ENCODE data around the gene ARF6.

ARF6 gene

DNA sequence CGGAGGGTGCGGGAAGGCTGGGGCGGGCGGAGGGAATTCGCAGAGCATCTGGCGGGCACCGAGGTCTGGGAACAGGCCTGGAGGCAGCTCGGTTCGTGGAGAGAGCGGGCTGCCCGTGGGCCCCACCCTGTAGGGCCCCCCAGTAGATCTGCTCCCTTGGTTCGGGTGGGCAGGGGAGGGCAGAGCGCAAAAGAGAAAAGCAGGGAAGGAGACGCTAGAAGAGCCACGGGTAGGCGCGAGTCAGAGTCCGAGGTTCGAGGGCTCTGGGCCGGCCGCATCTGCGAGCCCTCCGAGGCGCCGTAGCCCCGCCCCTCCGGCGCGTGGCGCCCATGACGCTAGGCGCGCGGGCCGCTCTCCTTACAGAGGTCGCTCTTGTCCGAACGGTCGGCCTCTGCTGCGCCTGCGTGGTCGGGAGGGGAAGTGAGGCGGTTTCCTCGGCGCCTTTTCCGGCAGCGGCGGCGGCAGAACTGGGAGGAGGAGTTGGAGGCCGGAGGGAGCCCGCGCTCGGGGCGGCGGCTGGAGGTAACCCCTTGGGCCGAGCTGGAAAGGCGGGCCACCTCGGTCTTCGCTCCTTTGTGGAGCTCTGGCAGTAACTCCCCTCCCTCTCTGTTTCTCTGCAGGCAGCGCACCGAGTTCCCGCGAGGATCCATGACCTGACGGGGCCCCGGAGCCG is at the start of gene ARF6:
TSS of gene ARF6 (plus strand) at position 447 of the 673 bp plus-strand sequence. CDS start 655 bp downstream, outside the sequence.
- peaks cover 43% of the 10 kb centered on the region for H3K36me3 Mint-ChIP-seq
- H3K27me3 Mint-ChIP-seq = no peaks in the 10 kb centered on the region
- peaks cover 28% of the 10 kb centered on the region for H3K4me1 Mint-ChIP-seq
- DNase-seq = peak; percentile 97
- H3K27ac Mint-ChIP-seq = peak within 1 kb of the TSS; percentile 99
- H3K9me3 Mint-ChIP-seq = no peaks in the 10 kb centered on the region
- peak within 1 kb of the TSS; percentile 99 for H3K4me3 Mint-ChIP-seq
- CTCF ChIA-PET = interaction anchor here (0.6 to 2.7 kb wide), 12 partner anchors 13 to 260 kb away, joined by 3 to 13 read pairs (median 4); partner anchors contain the start of gene NEMF

- DNase-seq = no peak
- Mint-ChIP-seq H3K27me3 (no peaks in the 10 kb centered on the region), H3K27ac (no peak overlapping the region), H3K4me3 (no peak overlapping the region), H3K4me1 (peaks cover 46% of the 10 kb centered on the region), H3K9me3 (no peaks in the 10 kb centered on the region), H3K36me3 (peaks cover 42% of the 10 kb centered on the region)
- CTCF ChIA-PET = interaction anchor here (0.6 to 2.3 kb wide), 2 partner anchors 12 to 258 kb away, joined by 3 to 7 read pairs; no protein-coding TSS in a partner anchor
Observed at GRCh38 chr14:49849213-49849847, 43.6 kb upstream of the ARF6 start.

DNA sequence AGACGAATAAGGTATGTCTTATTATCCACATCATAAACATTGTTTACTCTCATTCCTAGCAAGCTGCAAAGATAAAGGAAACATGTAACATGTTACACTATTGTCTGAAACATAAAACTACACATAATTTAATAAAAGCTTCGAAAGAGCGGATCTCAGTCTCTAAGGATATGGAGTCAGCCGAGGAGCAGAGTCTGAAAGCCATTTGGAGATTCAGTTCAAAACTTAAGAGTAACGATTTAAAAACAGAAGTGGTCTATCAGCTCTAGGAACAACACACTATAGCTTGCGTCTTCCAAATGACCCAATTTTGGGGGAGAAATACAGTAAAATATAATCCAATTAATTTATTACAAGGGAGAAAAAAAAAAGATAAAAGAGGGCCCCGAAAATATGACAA is 41.1 kb upstream of the ARF6 start:
- Mint-ChIP-seq H3K27me3 (no peaks in the 10 kb centered on the region), H3K27ac (peak overlapping the region; percentile 96), H3K36me3 (peaks cover 29% of the 10 kb centered on the region), H3K9me3 (no peaks in the 10 kb centered on the region), H3K4me1 (peaks cover 49% of the 10 kb centered on the region), H3K4me3 (peak overlapping the region; percentile 98)
- DNase-seq = no peak
- CTCF ChIA-PET = interaction anchor here (0.6 to 3.9 kb wide), 25 partner anchors 11 to 409 kb away, joined by 3 to 103 read pairs (median 4); partner anchors contain the start of genes ARF6, DNAAF2 and VCPKMT

DNA sequence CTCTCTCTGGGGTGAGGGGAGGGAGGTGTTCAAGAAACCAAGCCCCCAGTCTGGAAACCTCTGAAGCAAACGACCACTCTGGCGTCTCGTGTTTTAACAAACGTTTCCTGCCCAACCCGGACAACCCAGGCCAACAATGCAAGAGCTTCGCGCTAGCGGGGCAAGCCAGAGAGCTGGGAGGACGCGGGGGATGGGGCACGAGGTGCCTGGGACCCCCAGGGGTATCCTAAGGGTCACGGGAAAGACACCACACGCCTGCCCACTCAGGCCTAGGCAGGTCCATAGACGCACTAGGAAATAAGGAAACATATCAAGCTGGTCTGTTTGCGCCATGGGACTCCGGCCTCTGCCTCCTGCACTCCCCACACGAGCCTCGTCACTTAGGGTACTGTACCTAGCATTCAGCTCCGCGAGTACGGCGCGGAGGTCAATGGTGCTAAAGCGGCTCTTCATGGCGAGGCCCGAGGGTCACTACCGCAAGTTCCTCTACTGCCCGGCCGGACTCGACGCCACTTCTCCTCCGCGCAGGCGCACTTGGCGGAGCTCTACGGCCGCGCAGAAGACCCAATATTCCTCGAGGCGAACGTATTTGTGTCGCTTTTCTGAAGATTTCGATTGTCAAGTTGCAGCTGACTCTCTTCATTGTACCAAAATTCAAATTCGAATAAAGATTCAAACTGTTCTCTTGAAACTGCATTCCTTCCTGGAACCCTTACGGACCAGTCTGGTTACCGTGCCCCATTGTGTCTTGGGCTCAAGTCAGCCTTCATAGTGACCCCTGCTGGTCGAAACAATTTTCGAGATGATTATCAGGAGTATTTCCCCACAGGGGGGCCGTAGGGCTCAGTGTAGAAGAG is 40.4 kb upstream of the ARF6 start, which contains the start of gene NEMF:
TSS of gene NEMF (minus strand) at position 488 of the 857 bp plus-strand sequence. CDS start at position 453, 35 bp downstream.
- peak within 1 kb of the TSS; percentile 96 for H3K27ac Mint-ChIP-seq
- peaks cover 51% of the 10 kb centered on the region for H3K4me1 Mint-ChIP-seq
- H3K4me3 Mint-ChIP-seq = peak within 1 kb of the TSS; percentile 98
- CTCF ChIA-PET = interaction anchor here (0.6 to 3.9 kb wide), 33 partner anchors 9 to 410 kb away, joined by 3 to 103 read pairs (median 4); partner anchors contain the start of genes ARF6, DNAAF2 and VCPKMT
- peak; percentile 83 for DNase-seq
- H3K27me3 Mint-ChIP-seq = no peaks in the 10 kb centered on the region
- H3K9me3 Mint-ChIP-seq = no peaks in the 10 kb centered on the region
- peaks cover 29% of the 10 kb centered on the region for H3K36me3 Mint-ChIP-seq

DNA sequence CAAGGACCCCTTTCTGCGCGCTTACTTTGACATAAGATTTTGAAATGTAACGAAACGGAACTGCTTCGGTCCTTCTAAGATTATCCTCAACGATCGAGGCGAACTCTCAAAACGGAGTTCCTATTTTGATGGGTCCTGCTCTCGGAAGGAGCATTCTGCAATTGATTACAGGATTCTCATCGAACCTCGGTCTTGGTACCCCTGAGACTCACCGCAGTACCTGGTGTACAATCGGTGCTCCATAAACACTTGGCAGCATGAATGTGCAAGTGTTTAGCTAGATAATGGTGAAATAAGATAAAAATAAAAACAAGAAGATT is 39.8 kb upstream of the ARF6 start:
- peaks cover 54% of the 10 kb centered on the region for H3K4me1 Mint-ChIP-seq
- no peak for DNase-seq
- peaks cover 27% of the 10 kb centered on the region for H3K36me3 Mint-ChIP-seq
- H3K27me3 Mint-ChIP-seq = no peaks in the 10 kb centered on the region
- peak overlapping the region; percentile 98 for H3K4me3 Mint-ChIP-seq
- no peaks in the 10 kb centered on the region for H3K9me3 Mint-ChIP-seq
- CTCF ChIA-PET = interaction anchor here (0.6 to 3.9 kb wide), 20 partner anchors 9 to 830 kb away, joined by 3 to 103 read pairs (median 6); partner anchors contain the start of gene DNAAF2
- peak overlapping the region; percentile 96 for H3K27ac Mint-ChIP-seq

GRCh38 chr14:49853572-49854375 is 39.1 kb upstream of the ARF6 start:
- Mint-ChIP-seq H3K27ac (peak overlapping the region; percentile 96), H3K4me1 (peaks cover 57% of the 10 kb centered on the region), H3K36me3 (peaks cover 28% of the 10 kb centered on the region), H3K27me3 (no peaks in the 10 kb centered on the region), H3K4me3 (peak overlapping the region; percentile 98), H3K9me3 (no peaks in the 10 kb centered on the region)
- DNase-seq = peak; percentile 81
- CTCF ChIA-PET = interaction anchor here (0.6 to 3.9 kb wide), 16 partner anchors 9 to 829 kb away, joined by 3 to 103 read pairs (median 6); partner anchors contain the start of gene DNAAF2

DNA sequence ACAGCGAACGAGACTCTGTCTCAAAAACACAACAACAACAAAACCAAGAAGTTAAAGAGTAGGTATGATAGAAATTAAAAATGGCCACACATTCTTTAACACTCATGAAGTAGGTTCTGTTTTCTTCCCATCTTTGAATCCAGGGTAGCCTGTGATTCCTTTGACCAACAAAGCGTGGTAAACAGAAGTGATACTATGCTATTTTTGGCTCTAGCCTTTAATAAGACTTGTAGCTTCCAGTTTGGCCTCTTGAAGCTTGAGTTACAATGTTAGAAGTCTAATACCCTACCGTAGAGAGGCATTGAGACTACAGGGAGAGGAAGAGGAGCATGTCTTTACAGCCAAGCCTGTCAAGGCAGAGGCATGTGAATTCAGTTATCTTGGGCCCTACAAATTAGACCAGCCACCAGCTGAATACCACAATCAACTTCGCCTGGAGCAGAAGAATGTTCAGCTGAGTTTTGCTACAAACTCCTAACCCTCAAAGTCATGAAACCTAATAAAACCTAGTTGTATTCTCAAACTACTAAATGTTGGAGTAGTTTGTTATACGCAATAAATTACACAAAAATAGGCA is 35.4 kb upstream of the ARF6 start:
- Mint-ChIP-seq H3K27ac (no peak overlapping the region), H3K4me3 (no peak overlapping the region), H3K4me1 (peaks cover 48% of the 10 kb centered on the region), H3K27me3 (peaks cover 5% of the 10 kb centered on the region), H3K36me3 (peaks cover 7% of the 10 kb centered on the region), H3K9me3 (no peaks in the 10 kb centered on the region)
- DNase-seq = no peak
- CTCF ChIA-PET = interaction anchor here (0.7 to 1.4 kb wide), 2 partner anchors 10 to 260 kb away, joined by 3 read pairs; no protein-coding TSS in a partner anchor

DNA sequence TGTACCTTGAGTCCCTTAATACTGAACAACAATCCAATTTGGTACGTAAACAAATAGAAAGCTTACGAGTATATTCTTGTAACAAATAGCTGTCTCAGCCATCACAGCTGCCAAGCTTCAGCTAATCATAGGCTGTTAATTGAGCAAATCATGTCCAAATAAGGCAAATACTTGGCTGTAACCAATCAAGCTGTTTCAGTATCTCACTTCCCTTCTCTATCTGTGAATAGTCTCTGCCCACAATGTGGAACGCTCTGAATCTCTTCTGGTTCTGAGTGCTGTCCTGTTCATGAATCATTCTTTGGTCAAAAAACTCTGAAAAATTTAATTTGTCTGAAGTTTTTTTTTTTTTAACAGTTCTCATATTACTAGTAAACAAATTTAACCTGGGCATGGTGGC is 34.5 kb upstream of the ARF6 start:
- Mint-ChIP-seq H3K27ac (no peak overlapping the region), H3K4me3 (no peak overlapping the region), H3K9me3 (no peaks in the 10 kb centered on the region), H3K27me3 (peaks cover 8% of the 10 kb centered on the region), H3K4me1 (peaks cover 46% of the 10 kb centered on the region), H3K36me3 (peaks cover 5% of the 10 kb centered on the region)
- CTCF ChIA-PET = interaction anchor here (0.7 kb wide), 1 partner anchor 202 kb away, joined by 4 read pairs; no protein-coding TSS in a partner anchor
- no peak for DNase-seq

DNA sequence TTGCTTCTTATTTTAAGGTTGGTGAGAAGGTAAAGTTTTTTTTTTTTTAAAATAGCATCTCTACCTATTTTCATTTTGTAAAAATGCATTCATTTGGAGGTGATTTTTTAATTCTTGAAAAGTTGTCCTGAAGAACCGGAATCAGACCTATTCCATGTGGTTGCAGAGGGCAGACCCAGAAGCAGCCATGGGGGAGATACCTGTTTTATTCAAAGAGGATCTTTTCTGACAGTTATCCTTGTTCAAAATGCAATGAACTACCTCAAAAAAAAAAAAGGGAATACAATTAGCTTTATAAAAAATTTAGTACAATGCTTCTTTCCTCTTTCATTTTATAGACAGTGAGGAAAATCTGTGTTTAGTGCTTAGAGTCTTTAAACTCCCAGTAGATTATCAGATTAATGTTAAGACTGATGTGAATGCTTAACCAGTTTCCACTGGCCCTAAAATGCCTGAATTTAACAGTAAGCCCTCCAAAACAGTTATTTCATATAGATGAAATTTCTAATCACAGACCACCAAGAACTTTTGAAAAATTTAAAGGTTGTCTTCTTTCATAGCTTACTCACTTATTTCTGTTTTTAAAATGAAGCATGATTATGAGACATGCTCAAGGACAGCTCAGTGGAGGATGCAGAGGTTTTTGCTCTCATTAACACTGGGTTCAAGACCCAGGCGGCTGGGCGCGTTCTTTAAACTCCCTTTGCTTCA is 31.7 kb upstream of the ARF6 start:
- peaks cover 8% of the 10 kb centered on the region for H3K27me3 Mint-ChIP-seq
- H3K36me3 Mint-ChIP-seq = peaks cover 5% of the 10 kb centered on the region
- CTCF ChIA-PET = interaction anchor here (0.6 to 4.7 kb wide), 25 partner anchors 8 to 468 kb away, joined by 3 to 103 read pairs (median 6); partner anchors contain the start of genes ARF6, KLHDC2, NEMF and POLE2
- DNase-seq = no peak
- peaks cover 33% of the 10 kb centered on the region for H3K4me1 Mint-ChIP-seq
- H3K27ac Mint-ChIP-seq = no peak overlapping the region
- no peaks in the 10 kb centered on the region for H3K9me3 Mint-ChIP-seq
- H3K4me3 Mint-ChIP-seq = no peak overlapping the region

DNA sequence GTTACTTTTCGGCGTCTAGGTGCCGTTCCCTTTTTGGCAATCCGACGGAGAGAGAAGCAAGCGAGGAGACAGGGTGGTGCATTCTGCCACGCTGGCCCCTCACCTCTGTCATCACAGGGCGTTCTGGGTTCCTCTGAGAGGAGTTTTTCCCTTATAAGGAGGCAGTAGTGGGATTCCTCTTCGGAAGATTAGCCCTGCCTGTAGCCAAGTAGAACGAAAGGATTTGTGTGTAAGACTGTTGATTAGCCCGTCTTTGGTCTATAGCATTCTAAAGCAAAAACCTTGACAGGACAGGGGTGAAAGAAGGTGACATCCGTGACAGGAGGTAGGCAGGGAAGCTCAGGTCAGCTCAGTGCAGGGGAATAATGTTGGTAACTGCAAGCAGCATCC is 31.2 kb upstream of the ARF6 start:
- Mint-ChIP-seq H3K36me3 (peaks cover 5% of the 10 kb centered on the region), H3K4me1 (peaks cover 33% of the 10 kb centered on the region), H3K9me3 (no peaks in the 10 kb centered on the region), H3K27me3 (peaks cover 8% of the 10 kb centered on the region), H3K27ac (no peak overlapping the region), H3K4me3 (no peak overlapping the region)
- CTCF ChIA-PET = interaction anchor here (0.6 to 4.7 kb wide), 26 partner anchors 9 to 467 kb away, joined by 3 to 103 read pairs (median 7); partner anchors contain the start of genes ARF6, NEMF, POLE2 and VCPKMT
- DNase-seq = peak; percentile 75

DNA sequence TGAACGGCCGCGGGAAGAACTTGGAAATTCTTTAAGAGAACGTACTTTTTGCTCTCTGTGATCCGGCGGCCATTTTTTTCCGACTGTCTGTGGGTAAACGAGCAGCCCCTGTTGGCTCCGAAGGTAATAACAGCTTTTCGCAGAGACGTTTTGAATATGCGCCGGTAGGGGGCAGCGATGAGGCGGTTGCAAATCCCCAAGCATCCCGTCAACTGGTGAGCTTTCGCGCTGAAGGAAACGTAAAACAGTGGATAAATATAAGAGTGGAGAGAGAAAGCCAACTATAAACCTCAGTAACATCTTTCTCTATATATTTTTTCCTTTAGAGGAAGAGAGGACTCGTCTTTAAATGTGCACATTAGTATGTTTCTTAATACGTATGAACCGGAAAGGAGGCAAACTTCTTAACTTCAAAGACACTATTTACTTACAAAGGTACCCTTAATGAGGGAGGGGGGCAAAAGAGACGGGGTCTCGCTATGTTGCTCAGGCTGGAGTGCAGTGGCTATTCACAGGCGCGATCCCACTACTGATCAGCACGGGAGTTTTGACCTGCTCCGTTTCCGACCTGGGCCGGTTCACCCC is 30.7 kb upstream of the ARF6 start:
- peaks cover 8% of the 10 kb centered on the region for H3K27me3 Mint-ChIP-seq
- H3K36me3 Mint-ChIP-seq = peaks cover 5% of the 10 kb centered on the region
- peaks cover 33% of the 10 kb centered on the region for H3K4me1 Mint-ChIP-seq
- peak; percentile 88 for DNase-seq
- H3K9me3 Mint-ChIP-seq = no peaks in the 10 kb centered on the region
- CTCF ChIA-PET = interaction anchor here (0.8 to 4.7 kb wide), 30 partner anchors 9 to 394 kb away, joined by 3 to 103 read pairs (median 6); partner anchors contain the start of genes ARF6, NEMF, POLE2 and VCPKMT
- H3K4me3 Mint-ChIP-seq = no peak overlapping the region
- H3K27ac Mint-ChIP-seq = no peak overlapping the region
